ENCODE results near the gene KIRREL3.
A peak's percentile ranks its signal among the peaks of the same experiment; 100 is the strongest.

Gene KIRREL3

GRCh38 chr11:126863294-126863997, 137.1 kb downstream of the KIRREL3 start:
- no peak for DNase-seq

- DNase-seq = no peak
Measured at GRCh38 chr11:126862664-126863243, 137.8 kb downstream of the KIRREL3 start.

GRCh38 chr11:126861796-126862459, 138.6 kb downstream of the KIRREL3 start:
- DNase-seq = no peak

GRCh38 chr11:126857860-126858808, 142.4 kb downstream of the KIRREL3 start:
- DNase-seq = peak; percentile 99

GRCh38 chr11:126855536-126855935, 145.0 kb downstream of the KIRREL3 start:
- DNase-seq = no peak

- DNase-seq = no peak
Measured at GRCh38 chr11:126853732-126854131, 146.8 kb downstream of the KIRREL3 start.

- no peak for DNase-seq
Measured at GRCh38 chr11:126844789-126845188, 155.8 kb downstream of the KIRREL3 start.

- no peak for DNase-seq
Measured at GRCh38 chr11:126843096-126843495, 157.5 kb downstream of the KIRREL3 start.

GRCh38 chr11:126841999-126842398, 158.6 kb downstream of the KIRREL3 start:
- DNase-seq = no peak

- no peak for DNase-seq
Measured at GRCh38 chr11:126840975-126841374, 159.6 kb downstream of the KIRREL3 start.

GRCh38 chr11:126840201-126840886, 160.2 kb downstream of the KIRREL3 start:
- DNase-seq = no peak

- no peak for DNase-seq
Measured at GRCh38 chr11:126839496-126839895, 161.1 kb downstream of the KIRREL3 start.

GRCh38 chr11:126838779-126839178, 161.8 kb downstream of the KIRREL3 start:
- no peak for DNase-seq

GRCh38 chr11:126837581-126837980, 163.0 kb downstream of the KIRREL3 start:
- no peak for DNase-seq

GRCh38 chr11:126834573-126834972, 166.0 kb downstream of the KIRREL3 start:
- DNase-seq = no peak

- no peak for DNase-seq
Measured at GRCh38 chr11:126834149-126834548, 166.4 kb downstream of the KIRREL3 start.

- no peak for DNase-seq
Measured at GRCh38 chr11:126833065-126833464, 167.5 kb downstream of the KIRREL3 start.

- no peak for DNase-seq
Measured at GRCh38 chr11:126832387-126832786, 168.2 kb downstream of the KIRREL3 start.

- peak; percentile 97 for DNase-seq
Measured at GRCh38 chr11:126830216-126830806, 170.3 kb downstream of the KIRREL3 start.

GRCh38 chr11:126829716-126830115, 170.9 kb downstream of the KIRREL3 start:
- no peak for DNase-seq

- peak; percentile 84 for DNase-seq
Measured at GRCh38 chr11:126824035-126824607, 176.4 kb downstream of the KIRREL3 start.

- no peak for DNase-seq
Measured at GRCh38 chr11:126823274-126823673, 177.3 kb downstream of the KIRREL3 start.

All from NCI-H1105 (cell line).